Measurements from ENCODE around the gene IFITM10. TPM values are rescaled to one million over a fixed set of nuclear protein-coding genes. Genes with fewer than 3 reads are reported as not detected.

The IFITM10 gene
- total and polyA plus RNA-seq, 10 of the 15 experiments (the other 5 are each of a cell fraction or from before 2014, with no cell fraction given) = 0.04 to 0.27 TPM; not detected in 8

- Histone ChIP-seq H3K27ac (ENCODE audit: control insufficient read depth, insufficient read depth) (no peak overlapping the region), H4K20me1 (ENCODE audit: control insufficient read depth, insufficient read depth) (no peaks in the 10 kb centered on the region), H3K79me2 (ENCODE audit: control insufficient read depth, insufficient read depth, low read length) (no peaks in the 10 kb centered on the region), H3K36me3 (ENCODE audit: control insufficient read depth in 2 of 2, insufficient read depth in 2 of 2, low read length in 1 of 2) (no peaks in the 10 kb centered on the region), H3K27me3 (replicated peaks in 1 of 2; ENCODE audit: control insufficient read depth in 2 of 2, insufficient read depth in 2 of 2, low read length in 1 of 2) (peaks cover 0 to 2% of the 10 kb centered on the region in 2 experiments; a peak in 1 of 4 replicates), H3K4me3 (no peak overlapping the region), H3K9ac (ENCODE audit: control insufficient read depth, insufficient read depth, low read length) (no peak overlapping the region), H3K9me3 (replicated peaks; ENCODE audit: control insufficient read depth, insufficient read depth, low read length) (no peaks in the 10 kb centered on the region; the same call in 2 of the 3 replicates), H2AFZ (ENCODE audit: control insufficient read depth, low read depth, low read length) (no peak overlapping the region), H3K4me1 (ENCODE audit: control insufficient read depth, insufficient read depth, low read length) (peaks cover 14% of the 10 kb centered on the region), H3K4me2 (ENCODE audit: control insufficient read depth, insufficient read depth) (no peak overlapping the region)
- no peak for TF ChIP-seq ASH2L (IDR thresholded peaks at IDR 0.05; ENCODE audit: borderline replicate concordance, low read depth)
- TF ChIP-seq FOS (IDR thresholded peaks at IDR 0.05; ENCODE audit: borderline replicate concordance, extremely low read depth, insufficient read length) = no peak
- TF ChIP-seq BCL3 (IDR thresholded peaks at IDR 0.05; ENCODE audit: borderline replicate concordance, insufficient read depth, low read depth, low read length, poor library complexity, severe bottlenecking) = no peak
- no peak for TF ChIP-seq POU2F2 (IDR thresholded peaks at IDR 0.05; ENCODE audit: borderline replicate concordance, low read depth, low read length)
- TF ChIP-seq ZNF217 (IDR thresholded peaks at IDR 0.05) = no peak
- no peak for TF ChIP-seq JUNB (IDR thresholded peaks at IDR 0.05)
- TF ChIP-seq CEBPB (IDR thresholded peaks at IDR 0.05; ENCODE audit: borderline replicate concordance in 1 of 2, low read depth in 2 of 2, low read length in 2 of 2) = no peak
- TF ChIP-seq PAX5 (IDR thresholded peaks at IDR 0.05; ENCODE audit: borderline replicate concordance, low read depth, low read length) = no peak
- BruUV-seq (replicated peaks) = no TSS peak
- FAIRE-seq (no peak), ATAC-seq (no peak), DNase-seq (ENCODE audit: low read depth, low spot score) (no peak)
- intact Hi-C loops (cut with micrococcal nuclease; ENCODE audit: unreplicated experiment) = no loop called here
- in situ Hi-C loops (cut with MboI) = no loop called here
- ChIA-PET RAD21 (ENCODE audit: unreplicated experiment) (no interaction called here), CTCF (interaction anchor here (1.2 to 1.7 kb wide), 3 partner anchors 11 to 449 kb away, joined by 3 to 6 read pairs (median 5); no protein-coding TSS in a partner anchor), POLR2A (no interaction called here), SMC1A (ENCODE audit: uncharacterized antibody, unreplicated experiment) (no interaction called here)
- WGBS (ENCODE audit: insufficient coverage, insufficient replicate concordance, low lambda C conversion rate, missing lambda C conversion rate) = 13% methylated on average over 6 of the region's 6 CpGs
Measured at GRCh38 chr11:1703146-1703545, 47.2 kb downstream of the IFITM10 start.

Data from GM12878 (cell line).